GM18868 (cell line): ENCODE data around the gene CBLL1.

Source experiments
- ATAC-seq: cut with Tn5 transposase; IDR thresholded peaks from one replicate; pipeline ENCODE4 v1.9.1; 2021; ENCODE audit warnings: mild to moderate bottlenecking, moderate library complexity; ENCODE audit not compliant: unreplicated experiment

The CBLL1 gene

DNA sequence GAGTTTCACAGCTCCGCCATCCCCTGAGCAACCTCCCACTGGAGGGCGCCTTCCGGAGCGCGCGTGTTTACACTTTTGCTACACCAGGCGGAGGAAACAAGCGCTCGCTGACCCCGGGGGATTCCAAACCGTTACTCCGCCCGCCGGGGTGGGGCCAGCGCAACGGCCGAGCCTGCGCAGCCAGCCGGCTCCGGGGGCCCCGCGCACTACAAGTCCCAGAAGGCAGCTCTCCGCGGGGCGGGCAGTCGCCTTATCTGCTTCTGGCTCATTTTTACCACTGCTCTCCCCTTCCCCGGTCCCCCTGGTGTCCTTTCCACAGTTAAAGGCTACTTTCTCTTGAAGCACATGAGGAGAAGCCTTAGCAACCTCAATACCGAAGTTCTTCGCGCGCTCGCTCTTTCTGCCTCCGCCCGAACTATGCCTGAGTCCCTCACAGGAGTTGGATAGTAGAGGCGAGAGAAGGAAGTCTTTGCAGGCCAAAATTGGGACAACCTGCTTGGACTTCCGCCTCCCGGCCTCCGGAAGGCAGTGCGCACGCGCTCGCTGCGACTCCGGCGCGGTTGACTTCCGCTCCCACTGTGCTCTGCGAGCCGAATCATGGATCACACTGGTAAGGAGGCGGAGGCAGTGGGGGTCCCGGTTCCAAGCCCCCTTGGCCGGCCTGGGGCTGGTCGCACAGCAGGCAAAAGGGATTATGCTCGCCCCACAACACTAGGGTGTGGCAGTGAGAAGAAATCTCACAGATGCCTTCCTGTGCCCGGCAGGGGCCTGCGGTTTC is at the start of gene CBLL1:
CBLL1 (plus strand) TSS at position 576 of the 778 bp plus-strand sequence; CDS start at position 598, 22 bp downstream.
- ATAC-seq = peak; percentile 89

DNA sequence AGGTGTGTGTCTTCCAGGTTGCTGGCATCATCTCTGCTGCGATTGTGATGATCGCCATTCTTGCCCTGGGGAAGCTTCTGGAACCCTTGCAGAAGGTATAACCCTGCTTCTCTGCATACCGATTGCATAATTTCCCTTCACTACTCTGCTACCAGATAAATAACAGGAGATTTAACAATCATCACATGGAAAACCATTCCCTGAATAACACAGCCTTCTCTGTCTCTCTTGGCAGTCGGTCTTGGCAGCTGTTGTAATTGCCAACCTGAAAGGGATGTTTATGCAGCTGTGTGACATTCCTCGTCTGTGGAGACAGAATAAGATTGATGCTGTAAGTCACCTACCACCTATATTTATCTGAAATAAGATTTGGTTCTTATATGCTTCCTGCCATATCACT is 49.6 kb upstream of the CBLL1 start:
- ATAC-seq = no peak

GRCh38 chr7:107696330-107696946 is 47.5 kb upstream of the CBLL1 start:
- ATAC-seq = no peak

DNA sequence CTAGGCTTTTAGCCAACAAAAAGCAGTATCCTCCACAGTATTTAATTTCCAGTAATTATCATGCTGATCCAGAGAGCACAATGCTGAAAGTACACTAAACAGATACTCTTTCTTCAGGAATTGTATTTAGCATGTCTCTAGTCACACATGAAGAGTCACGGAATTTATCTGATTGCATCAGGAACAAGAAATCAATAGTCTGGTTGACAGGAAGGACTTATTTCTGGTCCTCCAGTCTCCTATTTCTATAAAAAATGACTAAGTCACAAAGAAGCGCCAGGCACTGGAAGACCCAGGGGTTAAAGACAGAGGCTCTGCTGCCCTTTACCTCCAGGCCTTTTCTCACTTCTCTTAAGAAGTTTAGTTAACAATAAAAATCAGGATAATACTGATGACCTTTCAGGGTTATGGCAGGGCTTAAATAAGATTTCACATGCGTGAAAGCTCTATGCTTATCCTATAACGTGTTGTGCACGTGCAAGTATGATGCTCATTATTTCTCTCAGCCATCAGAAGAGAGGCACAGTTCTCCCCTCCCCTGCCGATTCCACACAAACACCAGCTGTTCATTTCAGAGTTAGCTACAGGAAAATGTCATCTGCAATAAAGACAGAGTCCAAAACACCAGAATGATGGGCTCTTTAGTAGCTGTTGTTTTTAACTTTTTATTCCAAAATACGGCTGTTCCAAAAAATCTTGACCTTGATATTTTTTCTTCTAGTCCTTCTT is 46.5 kb upstream of the CBLL1 start:
- ATAC-seq = no peak

DNA sequence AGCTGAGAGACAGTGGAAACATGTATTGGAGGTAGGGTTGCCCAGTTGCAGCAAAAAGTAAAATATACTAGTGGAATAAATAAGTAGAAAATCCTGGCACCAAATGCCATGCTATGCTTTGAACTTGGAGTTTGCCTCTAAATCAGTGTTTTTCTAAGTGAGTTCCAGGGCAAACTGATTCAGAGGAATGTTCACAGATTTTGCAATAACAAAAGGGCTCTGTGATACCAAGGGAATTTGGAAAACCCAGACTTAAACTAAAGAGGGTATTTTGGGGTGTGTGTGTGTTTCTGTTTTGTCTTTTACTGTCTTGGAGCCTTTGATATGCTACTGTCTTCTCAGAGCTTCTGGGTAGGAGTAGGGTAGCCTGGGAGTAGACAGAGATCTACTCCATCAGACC is 43.4 kb upstream of the CBLL1 start:
- no peak for ATAC-seq

GRCh38 chr7:107701191-107701590 is 42.8 kb upstream of the CBLL1 start:
- ATAC-seq = no peak

DNA sequence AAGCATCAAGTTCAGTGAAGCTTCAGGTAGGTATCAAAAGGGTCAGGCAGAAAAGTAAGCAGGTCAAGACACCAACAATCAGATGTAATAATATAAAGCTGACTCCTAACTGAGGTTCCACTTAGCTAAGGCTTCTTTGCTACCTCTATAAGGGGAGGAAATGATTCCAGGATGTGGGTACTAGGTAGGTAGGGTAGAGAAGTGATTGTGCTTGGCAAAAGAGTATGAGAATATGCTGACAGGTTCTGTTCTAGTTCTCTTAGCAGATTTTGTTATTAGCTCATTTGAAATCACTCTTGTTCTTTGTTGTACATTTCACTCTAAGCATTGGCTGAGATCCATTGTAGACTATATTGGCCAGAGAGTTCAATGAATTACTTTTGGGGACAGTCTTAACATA is 40.7 kb upstream of the CBLL1 start:
- no peak for ATAC-seq

DNA sequence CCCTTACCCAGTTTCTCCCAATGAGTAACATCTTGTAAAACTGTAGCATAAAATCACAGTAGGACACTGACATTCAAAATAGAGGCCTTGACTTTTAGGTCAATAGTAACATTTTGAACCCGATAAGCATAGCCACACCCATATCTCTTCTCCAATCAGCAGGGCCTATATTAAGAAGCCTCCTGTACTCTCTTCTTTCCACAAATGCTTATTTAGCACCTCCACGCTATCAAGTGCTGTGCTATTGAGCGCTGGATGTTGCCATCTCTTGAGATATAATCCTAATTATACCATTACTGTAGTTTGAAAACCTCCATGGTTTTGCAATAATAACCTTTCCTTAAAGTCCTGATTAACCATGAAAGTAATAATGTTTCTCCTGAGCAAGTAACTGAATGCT is 40.1 kb upstream of the CBLL1 start:
- ATAC-seq = no peak

DNA sequence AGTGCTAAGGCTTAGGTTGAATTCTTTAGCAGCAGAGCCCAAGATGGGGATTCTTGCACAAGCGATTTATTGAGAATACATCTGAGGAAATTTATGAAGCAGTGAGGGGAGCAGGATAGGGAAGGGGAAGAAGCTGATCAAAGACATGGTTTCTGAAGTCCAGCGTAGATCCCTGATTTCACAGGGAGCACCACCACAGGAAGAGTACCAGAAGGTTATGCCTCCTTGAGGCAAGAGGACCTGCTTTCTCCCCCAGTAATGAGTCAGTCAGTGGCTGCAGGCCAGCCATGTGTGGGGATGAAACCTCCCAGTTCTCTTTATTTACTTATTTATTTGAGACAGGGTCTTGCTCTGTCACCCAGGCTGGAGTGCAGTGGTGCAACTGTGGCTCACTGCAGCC is 35.0 kb upstream of the CBLL1 start:
- ATAC-seq = no peak

- no peak for ATAC-seq
These were observed 32.6 kb upstream of the CBLL1 start for GRCh38 chr7:107711301-107711700.

- ATAC-seq = no peak
These were observed 31.9 kb upstream of the CBLL1 start for GRCh38 chr7:107712025-107712424.

GRCh38 chr7:107712896-107713295 is 31.0 kb upstream of the CBLL1 start:
- no peak for ATAC-seq

GRCh38 chr7:107715531-107715930 is 28.4 kb upstream of the CBLL1 start:
- no peak for ATAC-seq

- ATAC-seq = no peak
These were observed 25.3 kb upstream of the CBLL1 start for GRCh38 chr7:107718456-107719193.

GRCh38 chr7:107721286-107721685 is 22.7 kb upstream of the CBLL1 start:
- ATAC-seq = no peak

- no peak for ATAC-seq
These were observed 20.7 kb upstream of the CBLL1 start for GRCh38 chr7:107723255-107723654.

- no peak for ATAC-seq
These were observed 18.7 kb upstream of the CBLL1 start for GRCh38 chr7:107725138-107725740.

DNA sequence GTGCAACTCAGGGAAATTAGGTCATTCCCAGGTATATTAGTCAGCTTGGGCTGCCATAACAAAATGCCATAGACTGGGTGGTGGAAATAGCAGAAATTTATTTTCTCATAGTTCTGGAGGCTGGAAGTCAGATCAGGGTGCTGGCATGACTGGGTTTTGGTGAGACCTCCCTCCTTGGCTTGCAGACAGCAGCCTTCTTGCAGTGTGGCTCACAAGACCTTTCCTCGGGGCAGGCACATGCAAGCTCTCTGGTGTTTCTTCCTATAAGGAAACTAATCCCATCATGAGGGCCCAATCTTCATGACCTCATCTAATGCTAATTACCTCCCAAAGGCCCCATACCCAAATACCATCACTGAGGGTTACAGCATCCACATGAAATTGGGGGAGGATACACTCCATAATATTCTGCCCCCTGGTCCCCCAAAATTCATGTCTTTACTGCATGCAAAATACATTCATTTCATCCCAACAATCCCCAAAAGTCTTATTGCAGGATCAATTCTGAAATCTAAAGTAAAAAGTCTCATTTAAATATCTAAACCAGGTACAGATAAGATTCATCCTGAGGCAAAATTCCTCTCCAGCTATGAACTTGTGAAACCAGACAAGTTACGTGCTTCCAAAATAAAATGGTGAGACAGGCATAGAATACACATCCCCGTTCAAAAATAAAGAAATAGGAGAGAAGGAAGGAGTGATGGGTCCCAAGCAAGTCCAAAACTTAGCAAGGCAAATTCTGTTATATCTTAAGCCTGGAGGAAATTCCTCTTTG is 17.4 kb upstream of the CBLL1 start:
- no peak for ATAC-seq

DNA sequence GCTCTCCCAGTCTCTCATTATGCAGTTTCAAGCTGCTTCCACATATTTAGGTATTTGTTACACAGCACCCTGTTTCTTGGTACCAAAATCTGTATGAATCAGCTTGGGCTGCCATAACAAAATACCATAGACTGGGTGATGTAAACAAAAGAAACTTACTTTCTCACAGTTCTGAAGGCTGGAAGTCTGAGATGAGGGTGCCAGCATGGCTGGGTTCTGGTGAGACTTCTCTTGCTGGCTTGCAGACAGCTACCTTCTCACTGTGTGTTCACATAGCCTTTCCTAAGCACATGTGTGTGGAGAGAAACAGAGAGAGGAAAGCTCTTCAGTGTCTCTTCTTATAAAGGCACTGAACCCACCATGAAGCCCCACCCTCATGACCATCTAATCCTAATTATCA is 15.7 kb upstream of the CBLL1 start:
- ATAC-seq = no peak
